GM18517 (cell line): ENCODE results near the gene HOXD12.

ENCODE experiments used
- ATAC-seq: cut with Tn5 transposase; IDR thresholded peaks from one replicate; pipeline ENCODE4 v1.9.1; 2021; ENCODE audit warnings: mild to moderate bottlenecking, moderate library complexity; ENCODE audit not compliant: unreplicated experiment

HOXD12 gene

DNA sequence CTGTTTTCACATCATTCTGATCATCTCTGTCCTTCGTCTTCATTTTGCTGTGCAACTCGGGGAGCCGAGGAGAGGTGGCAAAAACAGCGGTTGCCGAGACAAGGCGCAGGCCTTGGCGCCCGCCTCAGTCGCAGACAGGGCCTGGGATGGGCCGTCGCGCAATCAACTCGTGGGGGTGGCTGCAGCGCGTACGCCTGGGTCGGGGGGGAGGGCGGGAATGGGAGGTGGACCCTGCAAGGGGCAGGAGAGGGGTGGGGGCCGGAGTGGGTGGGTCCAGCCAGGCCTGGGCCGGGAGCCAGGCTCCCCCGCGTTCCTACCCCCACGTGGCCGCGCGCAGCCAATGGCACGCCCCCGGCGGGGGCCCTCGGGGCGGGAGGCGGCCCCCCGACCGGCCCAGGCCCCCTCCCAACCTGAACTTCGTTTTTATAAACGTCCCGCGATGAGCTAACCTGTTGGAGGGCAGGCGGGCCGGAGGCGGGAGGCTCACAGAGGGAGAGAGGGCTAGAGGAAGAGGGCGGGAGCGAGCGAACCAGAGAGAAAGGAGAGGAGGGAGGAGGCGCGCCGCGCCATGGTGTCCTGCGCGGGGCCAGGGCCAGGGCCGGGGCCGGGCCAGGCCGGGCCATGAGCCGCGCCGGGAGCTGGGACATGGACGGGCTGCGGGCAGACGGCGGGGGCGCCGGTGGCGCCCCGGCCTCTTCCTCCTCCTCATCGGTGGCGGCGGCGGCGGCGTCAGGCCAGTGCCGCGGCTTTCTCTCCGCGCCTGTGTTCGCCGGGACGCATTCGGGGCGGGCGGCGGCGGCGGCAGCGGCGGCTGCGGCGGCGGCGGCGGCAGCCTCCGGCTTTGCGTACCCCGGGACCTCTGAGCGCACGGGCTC lies 7.1 kb upstream of the HOXD12 start, which contains the start of gene HOXD13:
Gene HOXD13, plus strand, starts transcription at position 452 of the 875 bp plus-strand sequence. Its CDS starts 170 bp downstream, at position 622.
- ATAC-seq, result no peak

- ATAC-seq, result no peak
Measured at GRCh38 chr2:176093145-176093897, 6.3 kb upstream of the HOXD12 start.

GRCh38 chr2:176093898-176094249 lies 5.7 kb upstream of the HOXD12 start:
- no peak for ATAC-seq

- no peak for ATAC-seq
Measured at GRCh38 chr2:176094349-176094748, 5.2 kb upstream of the HOXD12 start.

DNA sequence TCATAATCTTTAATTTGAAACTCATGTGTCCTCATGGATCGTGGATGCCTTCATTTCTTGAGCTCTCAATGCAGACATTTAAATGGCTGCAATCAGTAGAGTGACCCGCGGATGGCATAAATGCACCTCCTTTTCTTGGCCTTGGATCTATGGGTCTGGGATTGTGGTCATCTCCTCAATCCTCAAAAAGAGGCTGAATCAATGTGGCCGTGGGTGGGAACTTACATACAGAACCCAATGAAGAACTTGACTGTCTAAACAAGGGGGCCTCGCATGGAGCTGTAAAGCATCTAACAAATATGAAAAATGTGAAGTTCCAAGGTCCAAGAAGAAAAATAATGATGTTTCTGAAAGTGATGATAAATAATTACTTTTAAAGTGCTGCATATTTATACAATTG lies 4.2 kb upstream of the HOXD12 start:
- ATAC-seq, result no peak

- ATAC-seq, result no peak
Measured at GRCh38 chr2:176096243-176096985, 3.2 kb upstream of the HOXD12 start.

DNA sequence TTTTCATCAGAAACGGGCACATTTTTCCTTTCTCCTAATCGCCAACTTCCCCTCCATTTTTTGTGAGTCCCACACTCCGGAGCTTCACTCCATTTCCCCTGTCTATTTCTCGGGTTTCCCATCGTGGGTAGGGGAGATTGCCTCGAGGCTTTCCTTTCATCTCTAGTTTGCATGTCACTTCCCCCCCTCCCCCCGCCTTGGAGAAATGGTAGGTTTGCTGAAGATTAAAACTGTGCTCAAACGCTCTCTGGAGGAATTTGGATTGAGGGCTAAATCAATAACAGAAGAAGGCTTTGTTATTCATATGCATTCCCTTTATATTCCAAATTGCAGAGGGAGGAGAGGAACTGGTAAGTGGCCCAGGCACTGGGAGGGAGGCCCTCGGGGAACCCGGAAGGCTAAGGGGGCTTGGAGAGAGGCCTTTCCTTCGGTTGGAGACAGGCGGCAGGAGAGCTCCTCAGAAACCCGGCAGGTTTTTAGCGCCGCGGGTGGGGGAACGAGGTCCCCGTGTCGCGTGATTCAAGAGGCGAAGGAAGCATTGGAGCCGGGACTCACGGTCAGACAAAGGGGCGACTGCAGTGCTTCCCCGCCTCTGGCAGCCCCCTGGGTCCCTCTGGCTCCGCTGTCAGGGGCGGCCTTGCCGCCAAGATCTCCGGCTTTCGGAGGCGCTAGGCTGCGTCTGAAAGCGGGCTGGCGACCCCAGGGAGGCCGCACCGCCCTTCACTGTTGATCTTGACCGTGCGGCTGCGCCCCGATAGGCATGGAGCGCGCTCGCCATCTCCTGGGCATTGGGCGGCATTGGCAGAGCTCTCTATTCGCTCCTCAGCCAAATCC lies 2.4 kb upstream of the HOXD12 start:
- peak; percentile 69 for ATAC-seq

GRCh38 chr2:176097820-176098365 lies 1.7 kb upstream of the HOXD12 start:
- no peak for ATAC-seq

GRCh38 chr2:176098366-176099158 lies 1.0 kb upstream of the HOXD12 start:
- no peak for ATAC-seq

DNA sequence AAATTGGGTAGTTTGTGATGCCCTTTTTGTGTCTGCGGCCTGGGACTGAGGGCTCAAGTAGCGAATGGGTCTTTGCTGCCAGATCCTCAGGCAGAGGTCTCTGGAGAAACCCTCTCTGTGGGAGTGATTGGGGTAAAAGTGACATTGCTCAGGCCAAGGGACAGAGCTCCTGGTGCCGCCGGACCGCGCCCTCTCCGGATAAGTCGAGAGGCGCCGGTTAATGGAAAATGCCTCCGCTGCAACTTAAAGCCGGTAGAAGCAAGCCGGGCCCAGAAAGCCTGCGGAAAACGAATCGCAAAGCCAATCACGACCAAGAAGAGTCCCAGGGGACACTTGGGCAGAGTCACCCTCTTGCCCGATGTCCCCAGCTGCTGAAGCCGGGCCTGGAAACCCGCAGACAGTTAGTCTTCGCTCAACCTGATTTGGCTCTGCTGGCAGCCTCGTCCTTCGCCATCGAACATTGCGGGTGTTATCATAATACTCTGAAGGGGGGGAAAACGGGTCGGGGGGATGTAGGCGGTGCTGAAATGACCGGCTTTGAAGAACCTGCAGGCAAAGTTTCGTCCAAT lies 352 bp upstream of the HOXD12 start:
- ATAC-seq, result no peak

DNA sequence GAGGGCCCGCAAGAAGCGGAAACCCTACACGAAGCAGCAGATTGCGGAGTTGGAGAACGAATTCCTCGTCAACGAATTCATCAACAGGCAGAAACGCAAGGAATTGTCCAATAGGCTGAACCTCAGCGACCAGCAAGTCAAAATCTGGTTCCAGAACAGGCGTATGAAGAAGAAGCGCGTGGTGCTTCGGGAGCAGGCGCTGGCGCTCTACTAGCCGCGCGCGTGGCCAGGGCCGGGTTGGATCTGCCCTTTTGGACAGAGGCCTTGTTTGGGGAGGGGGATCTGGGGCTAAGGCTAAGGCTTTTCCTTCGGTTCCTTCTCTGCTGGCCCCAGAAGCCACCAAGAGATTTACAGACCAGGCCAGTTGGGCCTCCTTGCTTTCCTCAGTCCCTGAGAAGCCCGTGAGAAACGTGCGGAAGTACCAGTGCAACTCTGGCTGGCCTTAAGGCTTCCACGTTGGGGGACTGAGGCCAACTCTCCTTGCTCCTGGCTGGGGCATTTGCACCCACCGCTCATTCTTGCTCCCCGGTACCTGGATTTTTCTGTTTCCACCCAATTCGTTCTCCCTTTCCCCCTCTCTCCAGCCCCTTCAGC lies 1.0 kb downstream of the HOXD12 start:
- ATAC-seq, result no peak

DNA sequence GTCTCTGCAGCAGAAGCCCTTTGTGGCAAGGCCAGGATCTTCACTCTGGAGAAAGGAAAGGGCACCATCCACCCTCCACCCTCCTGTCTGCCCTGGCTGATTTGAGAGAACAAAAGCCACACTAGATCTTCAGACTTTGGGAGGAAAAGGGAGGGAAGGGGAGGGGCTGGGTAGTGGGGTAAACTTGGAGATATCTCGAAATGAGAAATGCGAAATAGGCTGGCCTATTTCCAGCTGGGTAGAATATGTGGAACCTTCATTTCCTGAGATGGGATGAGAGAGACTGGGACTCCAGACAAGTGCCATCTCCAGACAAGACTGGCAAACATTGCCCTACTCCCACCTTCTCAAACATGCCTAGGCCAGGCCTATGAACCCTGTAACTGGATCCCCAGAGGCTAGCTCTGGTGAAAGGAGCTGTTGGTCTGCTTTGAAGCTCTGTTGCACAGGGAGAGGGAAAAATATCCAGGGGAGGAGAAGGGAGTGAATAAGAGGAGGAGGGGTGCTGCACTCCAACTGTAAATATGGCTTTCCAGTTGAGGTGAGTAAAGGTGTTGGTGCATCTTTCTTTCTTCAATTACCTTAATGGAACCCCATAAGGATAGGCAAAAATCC lies 1.7 kb downstream of the HOXD12 start:
- ATAC-seq, result no peak

GRCh38 chr2:176101842-176102241 lies 2.2 kb downstream of the HOXD12 start:
- ATAC-seq, result no peak

DNA sequence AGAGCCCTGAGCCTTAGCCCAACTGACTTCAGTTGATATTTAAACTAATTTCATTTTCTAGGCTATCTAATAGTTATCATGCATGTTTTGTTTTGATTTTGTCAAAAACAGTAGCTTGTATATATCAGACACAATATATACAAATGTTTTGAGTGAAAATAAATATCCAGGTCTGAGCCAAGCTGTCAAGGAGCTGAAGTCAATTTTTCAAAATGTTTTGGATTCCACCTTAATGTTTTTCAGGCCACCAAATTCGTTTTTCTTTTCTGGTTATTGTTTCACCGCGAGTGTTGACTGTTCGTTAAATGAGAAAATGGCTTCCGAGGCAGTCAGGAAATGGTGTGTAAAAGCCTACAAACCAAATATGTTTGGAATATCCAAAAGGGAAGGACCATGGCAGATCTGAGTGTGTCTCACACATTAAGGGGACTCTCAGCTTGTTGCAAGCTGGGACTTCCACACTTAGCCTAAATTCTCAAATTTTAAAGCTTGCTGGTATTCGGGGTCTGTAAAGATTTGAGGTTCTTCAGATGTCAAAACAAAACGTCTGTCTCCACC lies 2.8 kb downstream of the HOXD12 start:
- ATAC-seq, result no peak

DNA sequence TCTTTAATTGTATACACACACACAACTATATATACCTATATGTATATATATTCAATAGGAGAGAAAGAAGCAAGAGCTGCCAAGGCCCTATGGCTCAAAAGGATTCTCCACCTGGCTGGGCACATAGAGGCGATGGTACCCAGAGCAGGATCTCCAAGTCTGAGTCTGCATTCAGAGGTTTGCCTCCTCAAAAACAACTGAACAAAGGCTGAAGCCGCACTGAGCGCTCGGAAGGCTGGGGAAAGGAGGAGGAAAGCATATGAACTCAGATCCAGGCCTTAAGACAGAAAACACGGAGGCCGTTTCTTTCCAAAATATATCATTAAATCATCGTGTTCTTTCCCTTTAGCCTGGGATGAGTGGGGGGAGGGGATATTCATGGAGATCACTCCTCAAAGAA lies 3.6 kb downstream of the HOXD12 start:
- no peak for ATAC-seq

DNA sequence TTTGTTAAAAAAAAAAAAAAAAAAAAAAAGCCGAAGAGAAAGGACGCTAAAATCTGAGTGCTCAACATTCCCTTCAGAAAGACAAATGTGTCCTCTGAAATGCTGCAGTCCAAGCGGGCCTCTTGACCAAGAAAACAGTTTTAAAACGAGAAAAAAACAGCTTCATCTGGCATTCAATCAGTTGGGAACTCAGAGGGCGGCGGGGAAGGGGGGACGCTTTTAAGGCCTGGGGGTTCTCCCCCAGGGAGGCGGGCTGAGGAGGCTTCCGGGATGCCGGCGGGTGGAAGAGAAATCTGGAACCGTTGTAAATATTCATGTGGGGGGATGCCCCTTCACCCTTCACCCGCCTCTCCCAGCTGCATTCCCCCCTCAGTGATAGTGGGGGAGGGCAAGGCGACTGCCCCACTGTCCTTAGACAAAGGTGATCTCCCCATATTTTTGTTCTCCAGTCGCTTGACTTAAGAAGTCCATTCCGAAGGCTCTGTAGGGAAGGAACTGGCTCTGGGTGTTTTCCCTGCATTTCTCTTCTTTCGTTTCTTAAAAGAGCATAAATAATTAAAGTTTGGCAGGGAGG lies 4.2 kb downstream of the HOXD12 start:
- no peak for ATAC-seq

DNA sequence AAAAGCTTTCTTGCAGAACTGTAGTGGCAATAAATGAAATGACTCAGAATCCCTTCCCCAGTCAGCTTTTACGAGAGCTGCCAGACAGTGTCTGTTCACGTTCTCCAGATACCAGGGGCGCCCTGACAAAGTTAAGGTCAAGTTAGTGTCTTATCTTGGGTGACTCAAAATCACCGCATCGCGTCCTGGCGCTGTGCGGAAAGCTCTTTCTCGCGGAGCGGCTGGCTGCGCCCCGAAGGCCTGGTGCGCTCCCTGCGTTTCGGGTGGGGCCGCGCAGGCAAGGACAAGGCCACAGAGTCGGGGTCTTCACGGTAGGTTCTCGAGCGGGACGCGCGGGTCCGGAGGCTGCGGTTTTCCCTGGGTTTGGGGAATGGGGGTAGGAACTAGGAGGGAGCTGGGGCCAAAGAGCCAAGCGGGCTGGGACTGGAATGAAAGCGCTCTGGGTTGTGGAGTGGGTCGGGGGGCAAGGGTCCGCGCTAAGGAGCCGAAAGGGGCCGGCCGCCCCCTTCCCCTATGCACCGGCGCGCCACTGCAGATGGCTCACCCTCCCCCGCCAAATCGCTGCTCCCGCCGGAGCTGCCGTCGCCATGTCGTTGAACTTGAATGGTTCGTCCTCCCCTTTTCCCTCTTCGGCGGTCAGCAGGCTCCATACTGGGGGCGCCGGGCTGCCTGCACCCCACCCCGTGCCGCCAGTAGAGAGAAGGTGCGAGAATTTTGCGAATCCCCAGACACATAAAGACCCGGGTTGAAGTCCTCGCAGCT lies 4.9 kb downstream of the HOXD12 start:
- no peak for ATAC-seq
